HL-60 (cell line): ENCODE measurements around the gene FBXO24.

ENCODE experiments used
- DNase-seq, 2 experiments: peaks; one replicate each; pipeline ENCODE4 v3.0.0-alpha.2; 2010 to 2020; ENCODE audit warnings: low read depth in 1 of 2, low spot score in 1 of 2
- H3K27ac ChIP-seq: fragments of 250-450 bp; sonication (Bioruptor Pico); replicated peaks from 2 replicates; pipeline ENCODE4 v1.5.1; 2020; ENCODE audit warnings: mild to moderate bottlenecking, moderate library complexity
- H3K27me3 ChIP-seq: fragments of 250-450 bp; sonication (Bioruptor Pico); 2 replicates; pipeline ENCODE4 v1.5.1; 2021; ENCODE audit warnings: mild to moderate bottlenecking, moderate library complexity; ENCODE audit not compliant: insufficient read depth, poor library complexity, severe bottlenecking
- H3K4me3 ChIP-seq: replicated peaks from 2 replicates; pipeline ENCODE4 v1.5.1; 2011; ENCODE audit warnings: mild to moderate bottlenecking, control low read depth, low read length; ENCODE audit not compliant: insufficient read depth
- GABPA ChIP-seq: IDR thresholded peaks from 2 replicates; pipeline ENCODE4 v1.6.1; 2012; ENCODE audit warnings: low read depth
- POLR2AphosphoS5 ChIP-seq: IDR thresholded peaks from 2 replicates; pipeline ENCODE4 v1.6.1; 2012; ENCODE audit warnings: low read depth
- SPI1 ChIP-seq: IDR thresholded peaks from 2 replicates; pipeline ENCODE4 v1.6.1; 2012; ENCODE audit warnings: low read depth, mild to moderate bottlenecking, borderline replicate concordance
- TF ChIP-seq, protein P1 (sequence below): IDR thresholded peaks from one replicate; pipeline ENCODE4 v1.5.1; 2011; ENCODE audit warnings: low read length, control low read depth, inconsistent platforms; ENCODE audit not compliant: insufficient read depth
- TF ChIP-seq, protein P2 (sequence below): IDR thresholded peaks from 2 replicates; pipeline ENCODE4 v1.6.1; 2012; ENCODE audit warnings: low read depth; ENCODE audit not compliant: insufficient replicate concordance

FBXO24 gene

DNA sequence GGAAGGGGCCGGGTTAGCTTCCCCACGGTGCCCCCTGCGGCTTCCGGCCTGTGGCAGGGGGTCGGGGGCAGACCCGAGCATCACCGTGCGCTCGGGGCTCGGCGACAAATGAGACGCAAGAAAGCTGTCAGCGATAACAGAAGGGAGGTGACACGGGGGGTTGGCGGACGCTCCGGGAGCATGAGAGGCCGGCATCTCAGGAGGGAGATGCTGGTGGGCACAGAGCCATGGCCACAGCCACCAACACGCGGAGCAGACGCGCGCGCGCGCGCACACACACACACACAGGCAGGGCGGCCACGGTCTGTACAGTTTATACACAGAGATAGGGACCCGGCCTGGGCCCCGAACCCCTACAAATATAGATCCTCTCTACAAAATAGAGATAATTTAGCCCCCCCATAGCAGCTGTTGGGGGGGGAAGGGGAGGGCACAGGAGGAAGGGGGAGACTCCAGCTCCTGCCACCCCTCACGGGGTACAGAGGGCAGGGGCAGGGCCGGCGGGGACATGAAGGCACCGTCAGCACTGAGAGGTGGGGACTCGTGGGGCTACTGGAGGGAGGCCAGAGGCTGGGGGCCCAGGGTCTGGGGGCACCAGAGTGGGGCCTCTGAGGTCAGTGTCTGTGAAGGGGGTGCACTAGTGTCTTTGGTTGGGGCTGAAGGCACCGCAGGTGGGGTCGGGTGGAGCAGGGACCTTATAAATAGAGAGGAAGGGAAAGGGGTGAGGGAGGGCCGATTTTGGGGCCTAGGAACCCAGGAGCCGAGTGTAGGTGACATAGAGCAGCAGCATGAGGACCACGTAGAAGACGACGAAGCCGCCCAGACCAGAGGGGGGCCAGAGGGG is 11.5 kb upstream of the FBXO24 start:
- peaks cover 3% of the 10 kb centered on the region for H3K27me3 ChIP-seq
- no peak for DNase-seq
- no peak overlapping the region for H3K4me3 ChIP-seq
- TF ChIP-seq POLR2AphosphoS5 (0 out of 2 replicates have a peak, but pooled peaks have one; percentile 43), GABPA (no peak)
- TF ChIP-seq, protein P1, sequence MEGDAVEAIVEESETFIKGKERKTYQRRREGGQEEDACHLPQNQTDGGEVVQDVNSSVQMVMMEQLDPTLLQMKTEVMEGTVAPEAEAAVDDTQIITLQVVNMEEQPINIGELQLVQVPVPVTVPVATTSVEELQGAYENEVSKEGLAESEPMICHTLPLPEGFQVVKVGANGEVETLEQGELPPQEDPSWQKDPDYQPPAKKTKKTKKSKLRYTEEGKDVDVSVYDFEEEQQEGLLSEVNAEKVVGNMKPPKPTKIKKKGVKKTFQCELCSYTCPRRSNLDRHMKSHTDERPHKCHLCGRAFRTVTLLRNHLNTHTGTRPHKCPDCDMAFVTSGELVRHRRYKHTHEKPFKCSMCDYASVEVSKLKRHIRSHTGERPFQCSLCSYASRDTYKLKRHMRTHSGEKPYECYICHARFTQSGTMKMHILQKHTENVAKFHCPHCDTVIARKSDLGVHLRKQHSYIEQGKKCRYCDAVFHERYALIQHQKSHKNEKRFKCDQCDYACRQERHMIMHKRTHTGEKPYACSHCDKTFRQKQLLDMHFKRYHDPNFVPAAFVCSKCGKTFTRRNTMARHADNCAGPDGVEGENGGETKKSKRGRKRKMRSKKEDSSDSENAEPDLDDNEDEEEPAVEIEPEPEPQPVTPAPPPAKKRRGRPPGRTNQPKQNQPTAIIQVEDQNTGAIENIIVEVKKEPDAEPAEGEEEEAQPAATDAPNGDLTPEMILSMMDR = no peak
- H3K27ac ChIP-seq = no peak overlapping the region

DNA sequence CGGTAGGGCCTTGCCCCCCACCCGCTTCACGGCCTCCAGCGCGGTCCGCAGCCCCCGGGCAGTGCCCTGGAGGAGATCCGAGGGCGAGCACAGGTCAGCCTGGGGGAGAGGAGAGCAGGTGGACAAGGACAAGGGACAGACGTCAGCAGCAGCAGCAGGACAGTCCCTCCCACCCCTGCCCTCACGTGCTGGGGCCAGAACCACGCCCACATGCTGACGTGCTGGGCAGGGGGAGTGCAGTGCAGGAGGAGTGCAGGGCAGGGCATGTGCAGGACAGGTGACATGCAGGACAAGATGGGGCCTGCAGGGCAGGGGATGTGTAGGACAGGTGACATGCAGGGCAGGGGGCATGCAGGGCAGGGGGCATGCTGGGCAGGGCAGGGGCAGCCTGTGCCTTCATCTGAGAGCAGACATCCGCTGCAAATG is 10.9 kb upstream of the FBXO24 start:
- H3K27me3 ChIP-seq = peaks cover 3% of the 10 kb centered on the region
- no peak overlapping the region for H3K27ac ChIP-seq
- TF ChIP-seq SPI1 = no peak
- TF ChIP-seq, protein P1 = no peak
- no peak; the same call in 1 of the 2 replicates for TF ChIP-seq POLR2AphosphoS5
- TF ChIP-seq, protein P2, sequence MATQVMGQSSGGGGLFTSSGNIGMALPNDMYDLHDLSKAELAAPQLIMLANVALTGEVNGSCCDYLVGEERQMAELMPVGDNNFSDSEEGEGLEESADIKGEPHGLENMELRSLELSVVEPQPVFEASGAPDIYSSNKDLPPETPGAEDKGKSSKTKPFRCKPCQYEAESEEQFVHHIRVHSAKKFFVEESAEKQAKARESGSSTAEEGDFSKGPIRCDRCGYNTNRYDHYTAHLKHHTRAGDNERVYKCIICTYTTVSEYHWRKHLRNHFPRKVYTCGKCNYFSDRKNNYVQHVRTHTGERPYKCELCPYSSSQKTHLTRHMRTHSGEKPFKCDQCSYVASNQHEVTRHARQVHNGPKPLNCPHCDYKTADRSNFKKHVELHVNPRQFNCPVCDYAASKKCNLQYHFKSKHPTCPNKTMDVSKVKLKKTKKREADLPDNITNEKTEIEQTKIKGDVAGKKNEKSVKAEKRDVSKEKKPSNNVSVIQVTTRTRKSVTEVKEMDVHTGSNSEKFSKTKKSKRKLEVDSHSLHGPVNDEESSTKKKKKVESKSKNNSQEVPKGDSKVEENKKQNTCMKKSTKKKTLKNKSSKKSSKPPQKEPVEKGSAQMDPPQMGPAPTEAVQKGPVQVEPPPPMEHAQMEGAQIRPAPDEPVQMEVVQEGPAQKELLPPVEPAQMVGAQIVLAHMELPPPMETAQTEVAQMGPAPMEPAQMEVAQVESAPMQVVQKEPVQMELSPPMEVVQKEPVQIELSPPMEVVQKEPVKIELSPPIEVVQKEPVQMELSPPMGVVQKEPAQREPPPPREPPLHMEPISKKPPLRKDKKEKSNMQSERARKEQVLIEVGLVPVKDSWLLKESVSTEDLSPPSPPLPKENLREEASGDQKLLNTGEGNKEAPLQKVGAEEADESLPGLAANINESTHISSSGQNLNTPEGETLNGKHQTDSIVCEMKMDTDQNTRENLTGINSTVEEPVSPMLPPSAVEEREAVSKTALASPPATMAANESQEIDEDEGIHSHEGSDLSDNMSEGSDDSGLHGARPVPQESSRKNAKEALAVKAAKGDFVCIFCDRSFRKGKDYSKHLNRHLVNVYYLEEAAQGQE = no peak
- no peak for TF ChIP-seq GABPA
- H3K4me3 ChIP-seq = no peak overlapping the region
- no peak for DNase-seq

DNA sequence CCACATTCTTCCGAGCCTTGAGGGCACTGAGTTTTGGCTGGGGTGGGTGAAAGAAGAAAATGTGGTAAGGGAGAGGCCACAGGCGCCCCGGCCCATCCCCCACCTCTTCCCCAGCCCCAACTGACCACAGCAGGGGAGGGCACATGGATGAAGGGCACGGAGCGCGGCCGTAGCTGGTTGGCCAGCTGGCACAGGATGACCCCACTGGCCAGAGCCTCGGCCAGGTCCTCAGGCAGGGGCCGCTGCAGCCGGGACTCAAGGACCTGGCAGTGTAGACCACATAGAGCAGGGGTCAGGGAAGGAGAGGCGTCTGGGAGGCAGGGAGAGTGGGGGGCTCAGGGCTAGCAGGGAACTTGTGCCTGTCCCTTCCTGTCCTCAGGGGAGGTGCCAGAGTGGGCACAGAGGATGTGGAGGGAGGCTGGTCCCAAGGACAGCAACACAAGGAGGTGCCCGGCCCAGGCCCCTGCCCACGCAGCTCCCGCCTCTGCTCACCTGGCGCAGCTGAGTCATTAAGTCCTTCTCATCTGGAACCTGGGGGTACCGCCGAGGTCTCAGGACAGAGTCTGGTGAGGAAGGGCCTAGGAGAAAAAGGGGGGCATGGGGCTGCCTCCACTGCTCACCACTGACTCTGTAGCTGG is 10.3 kb upstream of the FBXO24 start:
- no peak for DNase-seq
- Histone ChIP-seq H3K4me3 (no peak overlapping the region), H3K27me3 (no peaks in the 10 kb centered on the region), H3K27ac (no peak overlapping the region)
- TF ChIP-seq POLR2AphosphoS5 (0 out of 2 replicates have a peak, but pooled peaks have one; percentile 21), SPI1 (no peak), GABPA (no peak)
- TF ChIP-seq, protein P1 = no peak
- TF ChIP-seq, protein P2 = no peak
